ENCODE measurements around the gene HECTD2.

HECTD2 gene

GRCh38 chr10:91465261-91465660, 55.1 kb downstream of the HECTD2 start:
- TF ChIP-seq CTCF (IDR thresholded peaks at IDR 0.05; ENCODE audit: control insufficient read depth, insufficient read depth, low read depth, low read length, missing control alignments): no peak
- no peak overlapping the region for H3K4me3 ChIP-seq (ENCODE audit: control insufficient read depth, low read depth, low read length)
- no peak for DNase-seq (ENCODE audit: low read depth)

- no peak for TF ChIP-seq CTCF (IDR thresholded peaks at IDR 0.05; ENCODE audit: control insufficient read depth, insufficient read depth, low read depth, low read length, missing control alignments)
- H3K4me3 ChIP-seq (ENCODE audit: control insufficient read depth, low read depth, low read length): no peak overlapping the region
- DNase-seq (ENCODE audit: low read depth): no peak
Observed at GRCh38 chr10:91467114-91467513, 57.0 kb downstream of the HECTD2 start.

- H3K4me3 ChIP-seq (ENCODE audit: control insufficient read depth, low read depth, low read length): no peak overlapping the region
- TF ChIP-seq CTCF (IDR thresholded peaks at IDR 0.05; ENCODE audit: control insufficient read depth, insufficient read depth, low read depth, low read length, missing control alignments): no peak
- no peak for DNase-seq (ENCODE audit: low read depth)
Observed at GRCh38 chr10:91471602-91472001, 61.5 kb downstream of the HECTD2 start.

GRCh38 chr10:91472911-91473310, 62.8 kb downstream of the HECTD2 start:
- no peak for TF ChIP-seq CTCF (IDR thresholded peaks at IDR 0.05; ENCODE audit: control insufficient read depth, insufficient read depth, low read depth, low read length, missing control alignments)
- DNase-seq (ENCODE audit: low read depth): no peak
- no peak overlapping the region for H3K4me3 ChIP-seq (ENCODE audit: control insufficient read depth, low read depth, low read length)

GRCh38 chr10:91474009-91474408, 63.9 kb downstream of the HECTD2 start:
- no peak for DNase-seq (ENCODE audit: low read depth)
- no peak overlapping the region for H3K4me3 ChIP-seq (ENCODE audit: control insufficient read depth, low read depth, low read length)
- TF ChIP-seq CTCF (IDR thresholded peaks at IDR 0.05; ENCODE audit: control insufficient read depth, insufficient read depth, low read depth, low read length, missing control alignments): no peak

- no peak overlapping the region for H3K4me3 ChIP-seq (ENCODE audit: control insufficient read depth, low read depth, low read length)
- no peak for TF ChIP-seq CTCF (IDR thresholded peaks at IDR 0.05; ENCODE audit: control insufficient read depth, insufficient read depth, low read depth, low read length, missing control alignments)
- DNase-seq (ENCODE audit: low read depth): no peak
Observed at GRCh38 chr10:91477236-91477635, 67.1 kb downstream of the HECTD2 start.

GRCh38 chr10:91479583-91479982, 69.4 kb downstream of the HECTD2 start:
- no peak for TF ChIP-seq CTCF (IDR thresholded peaks at IDR 0.05; ENCODE audit: control insufficient read depth, insufficient read depth, low read depth, low read length, missing control alignments)
- DNase-seq (ENCODE audit: low read depth): no peak
- H3K4me3 ChIP-seq (ENCODE audit: control insufficient read depth, low read depth, low read length): no peak overlapping the region

Data from AG09309 (cell line).